Right renal cortex interstitium (tissue), 3 donors: Measurements from ENCODE around the gene RPP30. TPM values are rescaled to one million over a fixed set of nuclear protein-coding genes. Genes with fewer than 3 reads are reported as not detected.
A peak's percentile ranks its signal among the peaks of the same experiment; 100 is the strongest.

Experiments
- DNase-seq, 3 donors: peaks; one replicate each; pipeline ENCODE4 v3.0.0-alpha.2; 2013; ENCODE audit warnings: low read depth in 3 of 3, low spot score in 2 of 3
- polyA plus RNA-seq, 3 donors: library from polyadenylated mRNA; unstranded; fragments of 120-200 nt; gene quantifications; one replicate each; pipeline ENCODE4 v1.2.1, GENCODE V29; 2013; ENCODE audit not compliant: insufficient read length in 3 of 3

Gene RPP30
- polyA plus RNA-seq, 3 donors: 52.1 to 59.6 (median 56.1) TPM

- no peak for DNase-seq
Measured at GRCh38 chr10:90915766-90916075, 43.9 kb downstream of the RPP30 start.

GRCh38 chr10:90916392-90917237, 44.8 kb downstream of the RPP30 start:
- DNase-seq: no peak

GRCh38 chr10:90917238-90917967, 45.6 kb downstream of the RPP30 start:
- no peak for DNase-seq

- no peak for DNase-seq
Measured at GRCh38 chr10:90917968-90918318, 46.2 kb downstream of the RPP30 start.

GRCh38 chr10:90919683-90920574, 48.2 kb downstream of the RPP30 start:
- DNase-seq: no peak

- DNase-seq: peak in 1 of 3 donors; percentile 18
Measured at GRCh38 chr10:90920986-90921666, 49.4 kb downstream of the RPP30 start, which contains the start of gene ANKRD1. Gene ANKRD1, minus strand, starts transcription at chr10:90921087. Its CDS starts 60 bp downstream, at chr10:90921027.

- DNase-seq: no peak
Measured at GRCh38 chr10:90921906-90922305, 50.1 kb downstream of the RPP30 start.

GRCh38 chr10:90923111-90923731, 51.4 kb downstream of the RPP30 start:
- DNase-seq: no peak

- no peak for DNase-seq
Measured at GRCh38 chr10:90924552-90924951, 52.8 kb downstream of the RPP30 start.

GRCh38 chr10:90925079-90926029, 53.6 kb downstream of the RPP30 start:
- no peak for DNase-seq

GRCh38 chr10:90927293-90927692, 55.5 kb downstream of the RPP30 start:
- DNase-seq: no peak

GRCh38 chr10:90929179-90929578, 57.4 kb downstream of the RPP30 start:
- DNase-seq: no peak

GRCh38 chr10:90930070-90930837, 58.5 kb downstream of the RPP30 start:
- peak in 2 of 3 donors; percentile 33 to 38 for DNase-seq

- peak in 2 of 3 donors; percentile 30 to 33 for DNase-seq
Measured at GRCh38 chr10:90930971-90931871, 59.4 kb downstream of the RPP30 start.

GRCh38 chr10:90935581-90936275, 64.0 kb downstream of the RPP30 start:
- DNase-seq: no peak

GRCh38 chr10:90936276-90936659, 64.5 kb downstream of the RPP30 start:
- no peak for DNase-seq
